Adrenal gland (tissue), 12 donors: ENCODE results near the gene PSKH1. TPM values are rescaled to one million over a fixed set of nuclear protein-coding genes. Genes with fewer than 3 reads are reported as not detected.
A peak's percentile ranks its signal among the peaks of the same experiment; 100 is the strongest.

Experiments used
- DNase-seq, 7 donors: peaks; one replicate each; pipeline ENCODE4 v3.0.0-alpha.2; 2019 to 2020
- H3K27ac ChIP-seq, 5 donors: fragments of 200-600 bp; sonication (generic) in 4 of 5; 1 replicate in 3 of 5; 2 replicates in 2 of 5; pipeline versions ENCODE4 v1.5.1 to v1.8.0; 2016 to 2020; ENCODE audit warnings: mild to moderate bottlenecking in 1 of 5
- H3K27me3 ChIP-seq: fragments of 200-600 bp; 2 replicates; pipeline ENCODE4 v1.8.0; 2021
- H3K36me3 ChIP-seq, 2 donors: fragments of 200-600 bp; replicated peaks in 1 of 2; 1 replicate in 1 of 2; 2 replicates in 1 of 2; pipeline versions ENCODE4 v1.5.1 to v1.8.0; 2018 to 2022
- H3K4me1 ChIP-seq, 2 donors: fragments of 200-600 bp; replicated peaks in 1 of 2; 1 replicate in 1 of 2; 2 replicates in 1 of 2; pipeline versions ENCODE4 v1.5.1 to v1.8.0; 2018 to 2021
- H3K4me3 ChIP-seq, 4 donors: fragments of 200-600 bp; sonication (generic) in 3 of 4; one replicate each; pipeline ENCODE4 v1.5.1; 2016 to 2018
- H3K9me3 ChIP-seq, 3 donors: fragments of 200-600 bp; sonication (generic) in 1 of 3; replicated peaks in 1 of 3; 1 replicate in 2 of 3; 2 replicates in 1 of 3; pipeline versions ENCODE4 v1.5.1 to v1.8.0; 2016 to 2021
- POLR2A ChIP-seq, 2 donors: fragments of 450-650 bp; IDR thresholded peaks; one replicate each; pipeline ENCODE4 v1.6.1; 2017; ENCODE audit warnings: antibody characterized with exemption in 2 of 2, mild to moderate bottlenecking in 2 of 2, moderate library complexity in 1 of 2
- WGBS, 4 donors: extraction: QIAGEN DNeasy Blood & Tissue Kit in 2 of 4; methylation state at CpG; one replicate each; pipeline versions ENCODE4 v1.1.5 to v1.1.7; 2013 to 2017; 5-methylcytosine and 5-hydroxymethylcytosine counted together
- intact Hi-C, 2 donors: fragments of 100-400 bp; cut with DNase I; formaldehyde crosslinking; loops; one replicate each; pipeline versions ENCODE4 v1.14.1 to v1.15.0; 2022 to 2023
- polyA plus RNA-seq, 3 donors: library from polyadenylated mRNA; stranded (reverse); fragments of 200-250 nt in 2 of 3; fragments of 350-450 nt in 1 of 3; fragmentation: Illumina TruSeq in 1 of 3; extraction: RNeasy Lipid Tissue Mini Kit (QIAGEN cat#74804) in 1 of 3; gene quantifications; one replicate each; pipeline ENCODE4 v1.2.3, GENCODE V29; 2013 to 2014
- total RNA-seq, 9 donors: library from RNA; depleted of rRNA in 4 of 9; stranded (reverse); fragments of >200 nt in 4 of 9; fragments of 120-200 nt in 1 of 9; fragmentation: NEBNext Ultra II Directional in 1 of 9; extraction: Animal tissue kit (Norgen Biotek cat#: 25700) in 1 of 9; gene quantifications; one replicate each; pipeline versions ENCODE4 v1.1.0 to v1.2.4, GENCODE V29; 2013 to 2023
- TF ChIP-seq, protein P1 (sequence below), 6 experiments: fragments of 450-650 bp in 4 of 6; fragments of 200-600 bp in 2 of 6; sonication (generic) in 1 of 6; IDR thresholded peaks; 1 replicate in 5 of 6; 2 replicates in 1 of 6; pipeline versions ENCODE4 v1.5.1 to v1.8.0; 2016 to 2021; ENCODE audit warnings: antibody characterized with exemption in 6 of 6, mild to moderate bottlenecking in 2 of 6, moderate library complexity in 1 of 6
- donor health status: healthy with polysubstance abuse.
- donor health status: Bipolar disorder and iron deficiency.
- donor health status: DM: yes; HTN: yes; CAD: no.
- donor health status: DM: no; HTN: no; CAD: no.
- donor health status: DM: no; HTN: no; CAD: no.
- donor health status: DM: yes; HTN: yes; CAD: no.

The PSKH1 gene
- total and polyA plus RNA-seq, 12 donors, result 9.5 to 43.7 (median 24.0) TPM

DNA sequence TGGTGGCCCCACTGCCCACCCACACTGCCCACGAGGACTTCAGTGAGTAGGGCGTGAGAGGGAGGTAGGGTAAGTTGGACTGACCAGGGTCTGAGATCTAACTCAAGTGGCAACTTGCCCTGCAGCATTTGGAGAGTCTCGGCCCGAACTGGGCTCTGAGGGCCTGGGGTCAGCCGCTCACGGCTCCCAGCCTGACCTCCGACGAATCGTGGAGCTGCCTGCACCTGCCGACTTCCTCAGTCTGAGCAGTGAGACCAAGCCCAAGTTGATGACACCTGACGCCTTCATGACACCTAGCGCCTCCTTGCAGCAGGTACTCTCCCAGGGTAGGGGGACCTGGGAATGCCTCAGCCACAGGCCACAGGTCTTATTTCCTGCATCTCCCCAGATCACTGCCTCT lies 13.6 kb upstream of the PSKH1 start:
- H3K4me1 ChIP-seq, result peaks cover 11 to 34% of the 10 kb centered on the region in 2 donors
- peak overlapping the region in 1 of 5 donors; percentile 98 for H3K27ac ChIP-seq
- no peak for DNase-seq
- WGBS, 4 donors, result 88 to 92% (median 90%) methylated on average over 10 to 12 of the region's 12 CpGs
- intact Hi-C loops, result no loop called here
- peaks cover 0 to 83% of the 10 kb centered on the region in 2 donors for H3K36me3 ChIP-seq
- no peak overlapping the region for H3K4me3 ChIP-seq
- TF ChIP-seq, protein P1, sequence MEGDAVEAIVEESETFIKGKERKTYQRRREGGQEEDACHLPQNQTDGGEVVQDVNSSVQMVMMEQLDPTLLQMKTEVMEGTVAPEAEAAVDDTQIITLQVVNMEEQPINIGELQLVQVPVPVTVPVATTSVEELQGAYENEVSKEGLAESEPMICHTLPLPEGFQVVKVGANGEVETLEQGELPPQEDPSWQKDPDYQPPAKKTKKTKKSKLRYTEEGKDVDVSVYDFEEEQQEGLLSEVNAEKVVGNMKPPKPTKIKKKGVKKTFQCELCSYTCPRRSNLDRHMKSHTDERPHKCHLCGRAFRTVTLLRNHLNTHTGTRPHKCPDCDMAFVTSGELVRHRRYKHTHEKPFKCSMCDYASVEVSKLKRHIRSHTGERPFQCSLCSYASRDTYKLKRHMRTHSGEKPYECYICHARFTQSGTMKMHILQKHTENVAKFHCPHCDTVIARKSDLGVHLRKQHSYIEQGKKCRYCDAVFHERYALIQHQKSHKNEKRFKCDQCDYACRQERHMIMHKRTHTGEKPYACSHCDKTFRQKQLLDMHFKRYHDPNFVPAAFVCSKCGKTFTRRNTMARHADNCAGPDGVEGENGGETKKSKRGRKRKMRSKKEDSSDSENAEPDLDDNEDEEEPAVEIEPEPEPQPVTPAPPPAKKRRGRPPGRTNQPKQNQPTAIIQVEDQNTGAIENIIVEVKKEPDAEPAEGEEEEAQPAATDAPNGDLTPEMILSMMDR (IDR thresholded peaks at IDR 0.05), result no peak
- TF ChIP-seq POLR2A (IDR thresholded peaks at IDR 0.05), result no peak
- H3K9me3 ChIP-seq, result no peaks in the 10 kb centered on the region
- no peaks in the 10 kb centered on the region for H3K27me3 ChIP-seq

DNA sequence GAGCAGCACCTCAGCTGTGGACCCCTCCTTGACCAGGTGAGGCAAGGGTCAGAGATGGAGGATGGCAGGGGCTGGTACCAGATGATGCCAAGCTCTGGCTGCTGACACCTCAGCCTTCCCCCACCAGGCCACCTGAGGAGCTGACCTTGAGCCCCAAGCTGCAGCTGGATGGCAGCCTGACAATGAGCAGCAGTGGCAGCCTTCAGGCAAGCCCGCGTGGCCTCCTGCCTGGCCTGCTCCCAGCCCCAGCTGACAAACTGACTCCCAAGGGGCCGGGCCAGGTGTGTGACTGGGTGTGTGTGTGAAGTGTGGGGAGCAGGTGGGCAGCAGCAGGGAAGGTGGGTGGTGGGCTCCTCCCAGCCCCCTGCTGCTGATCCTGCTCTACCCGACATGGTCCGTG lies 13.1 kb upstream of the PSKH1 start:
- no peak overlapping the region for H3K4me3 ChIP-seq
- 56 to 69% (median 64%) methylated on average over 1 to 5 of the region's 5 CpGs for WGBS, 4 donors

DNA sequence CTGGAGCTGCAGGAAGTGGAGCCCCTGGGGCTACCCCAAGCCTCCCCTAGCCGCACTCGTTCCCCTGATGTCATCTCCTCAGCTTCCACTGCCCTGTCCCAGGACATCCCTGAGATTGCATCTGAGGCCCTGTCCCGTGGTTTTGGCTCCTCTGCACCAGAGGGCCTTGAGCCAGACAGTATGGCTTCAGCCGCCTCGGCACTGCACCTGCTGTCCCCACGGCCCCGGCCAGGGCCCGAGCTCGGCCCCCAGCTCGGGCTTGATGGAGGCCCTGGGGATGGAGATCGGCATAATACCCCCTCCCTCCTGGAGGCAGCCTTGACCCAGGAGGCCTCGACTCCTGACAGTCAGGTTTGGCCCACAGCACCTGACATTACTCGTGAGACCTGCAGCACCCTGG lies 12.5 kb upstream of the PSKH1 start:
- peaks cover 11 to 32% of the 10 kb centered on the region in 2 donors for H3K4me1 ChIP-seq
- no peak for TF ChIP-seq POLR2A (IDR thresholded peaks at IDR 0.05)
- TF ChIP-seq, protein P1 (IDR thresholded peaks at IDR 0.05), result no peak
- 64 to 84% (median 75%) methylated on average over 6 to 13 of the region's 13 CpGs for WGBS, 4 donors
- no peak for DNase-seq
- peak overlapping the region in 3 of 5 donors; percentile 19 to 98 (median 87) for H3K27ac ChIP-seq
- H3K9me3 ChIP-seq, result no peaks in the 10 kb centered on the region
- H3K36me3 ChIP-seq, result peaks cover 0 to 86% of the 10 kb centered on the region in 2 donors
- no peaks in the 10 kb centered on the region for H3K27me3 ChIP-seq
- no peak overlapping the region for H3K4me3 ChIP-seq
- intact Hi-C loops, result loop anchor here (5.0 kb wide), 1 partner anchor 47 kb away; no protein-coding TSS in a partner anchor

More for the DNA sequence above, 13.1 kb upstream of the PSKH1 start:
- H3K36me3 ChIP-seq, result peaks cover 0 to 83% of the 10 kb centered on the region in 2 donors
- peak in 3 of 7 donors; percentile 40 to 58 (median 49) for DNase-seq
- H3K9me3 ChIP-seq, result no peaks in the 10 kb centered on the region
- peaks cover 11 to 34% of the 10 kb centered on the region in 2 donors for H3K4me1 ChIP-seq
- no peaks in the 10 kb centered on the region for H3K27me3 ChIP-seq
- peak overlapping the region in 2 of 5 donors; percentile 87 to 98 for H3K27ac ChIP-seq
- intact Hi-C loops, result loop anchor here (5.0 kb wide), 1 partner anchor 47 kb away; no protein-coding TSS in a partner anchor
- TF ChIP-seq, protein P1 (IDR thresholded peaks at IDR 0.05), result no peak
- TF ChIP-seq POLR2A (IDR thresholded peaks at IDR 0.05), result no peak

DNA sequence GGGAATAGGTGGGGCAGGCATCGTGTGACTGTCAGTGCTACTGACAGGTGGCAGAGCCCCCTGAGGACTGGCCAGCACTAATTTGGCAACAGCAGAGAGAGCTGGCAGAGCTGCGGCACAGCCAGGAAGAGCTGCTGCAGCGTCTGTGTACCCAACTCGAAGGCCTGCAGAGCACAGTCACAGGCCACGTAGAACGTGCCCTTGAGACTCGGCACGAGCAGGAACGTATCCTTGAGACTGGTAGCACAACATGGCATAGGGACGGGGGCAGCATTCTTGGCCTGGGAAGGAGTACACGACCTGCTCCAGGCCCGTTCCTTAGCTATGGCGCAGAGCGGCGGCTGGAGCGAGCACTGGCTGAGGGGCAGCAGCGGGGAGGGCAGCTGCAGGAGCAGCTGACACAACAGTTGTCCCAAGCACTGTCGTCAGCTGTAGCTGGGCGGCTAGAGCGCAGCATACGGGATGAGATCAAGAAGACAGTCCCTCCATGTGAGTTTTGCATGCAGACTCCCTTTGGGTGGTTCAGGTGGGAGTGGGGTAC lies 11.4 kb upstream of the PSKH1 start:
- H3K27ac ChIP-seq, result peak overlapping the region; percentile 58 to 98 (median 86)
- peaks cover 0 to 81% of the 10 kb centered on the region in 2 donors for H3K36me3 ChIP-seq
- H3K27me3 ChIP-seq, result no peaks in the 10 kb centered on the region
- 50 to 91% (median 55%) methylated on average over 16 to 21 of the region's 21 CpGs for WGBS, 4 donors
- H3K9me3 ChIP-seq, result no peaks in the 10 kb centered on the region
- no peak overlapping the region for H3K4me3 ChIP-seq
- H3K4me1 ChIP-seq, result peaks cover 11 to 32% of the 10 kb centered on the region in 2 donors
- DNase-seq, result peak; percentile 75 to 93 (median 88)
- TF ChIP-seq, protein P1 (IDR thresholded peaks at IDR 0.05), result no peak
- peak in 1 of 2 donors; percentile 67 for TF ChIP-seq POLR2A (IDR thresholded peaks at IDR 0.05)
- intact Hi-C loops, result loop anchor here (5.0 kb wide), 1 partner anchor 46 kb away; no protein-coding TSS in a partner anchor
